NCI-H345 treated with DMSO at 0.1 percent for 48 hours (cell line): ENCODE data around the gene ZNF827.

Experiments used
- DNase-seq: peaks from one replicate; lab custom pipeline; 2025; ENCODE audit not compliant: unreplicated experiment; lab: John Stamatoyannopoulos, UW

The ZNF827 gene

GRCh38 chr4:145829629-145830395 is 108.8 kb downstream of the ZNF827 start:
- no peak for DNase-seq

GRCh38 chr4:145828802-145829485 is 109.7 kb downstream of the ZNF827 start:
- DNase-seq, result no peak

GRCh38 chr4:145827885-145828284 is 110.7 kb downstream of the ZNF827 start:
- no peak for DNase-seq

- no peak for DNase-seq
Observed at GRCh38 chr4:145825255-145825654, 113.4 kb downstream of the ZNF827 start.

GRCh38 chr4:145824463-145824862 is 114.2 kb downstream of the ZNF827 start:
- no peak for DNase-seq

- no peak for DNase-seq
Observed at GRCh38 chr4:145823743-145824142, 114.9 kb downstream of the ZNF827 start.

GRCh38 chr4:145822581-145822980 is 116.0 kb downstream of the ZNF827 start:
- DNase-seq, result no peak

- no peak for DNase-seq
Observed at GRCh38 chr4:145822181-145822580, 116.4 kb downstream of the ZNF827 start.

- DNase-seq, result no peak
Observed at GRCh38 chr4:145821766-145822165, 116.9 kb downstream of the ZNF827 start.

GRCh38 chr4:145820407-145820806 is 118.2 kb downstream of the ZNF827 start:
- DNase-seq, result no peak

- no peak for DNase-seq
Observed at GRCh38 chr4:145819853-145820181, 118.8 kb downstream of the ZNF827 start.

GRCh38 chr4:145819101-145819852 is 119.3 kb downstream of the ZNF827 start:
- DNase-seq, result no peak

- no peak for DNase-seq
Observed at GRCh38 chr4:145818011-145818410, 120.6 kb downstream of the ZNF827 start.

GRCh38 chr4:145816091-145816490 is 122.5 kb downstream of the ZNF827 start:
- no peak for DNase-seq

- DNase-seq, result no peak
Observed at GRCh38 chr4:145815626-145816025, 123.0 kb downstream of the ZNF827 start.

GRCh38 chr4:145815027-145815612 is 123.5 kb downstream of the ZNF827 start:
- no peak for DNase-seq

GRCh38 chr4:145814246-145814645 is 124.4 kb downstream of the ZNF827 start:
- no peak for DNase-seq

- DNase-seq, result no peak
Observed at GRCh38 chr4:145812919-145813318, 125.7 kb downstream of the ZNF827 start.

GRCh38 chr4:145808848-145809512 is 129.6 kb downstream of the ZNF827 start:
- DNase-seq, result no peak

- DNase-seq, result no peak
Observed at GRCh38 chr4:145808021-145808650, 130.5 kb downstream of the ZNF827 start.

- no peak for DNase-seq
Observed at GRCh38 chr4:145805490-145805889, 133.1 kb downstream of the ZNF827 start.
